Stimulated activated CD8-positive, alpha-beta memory T cell treated with anti-CD3 and anti-CD28 coated beads, Interleukin-2, amount 100 ng/mL, for 1 hour (primary cell): ENCODE measurements around the gene IP6K2.

ENCODE experiments used
- DNase-seq, 2 donors: peaks; one replicate each; pipeline ENCODE4 v3.0.0-alpha.2; 2020; ENCODE audit warnings: low read depth in 2 of 2

IP6K2 gene

DNA sequence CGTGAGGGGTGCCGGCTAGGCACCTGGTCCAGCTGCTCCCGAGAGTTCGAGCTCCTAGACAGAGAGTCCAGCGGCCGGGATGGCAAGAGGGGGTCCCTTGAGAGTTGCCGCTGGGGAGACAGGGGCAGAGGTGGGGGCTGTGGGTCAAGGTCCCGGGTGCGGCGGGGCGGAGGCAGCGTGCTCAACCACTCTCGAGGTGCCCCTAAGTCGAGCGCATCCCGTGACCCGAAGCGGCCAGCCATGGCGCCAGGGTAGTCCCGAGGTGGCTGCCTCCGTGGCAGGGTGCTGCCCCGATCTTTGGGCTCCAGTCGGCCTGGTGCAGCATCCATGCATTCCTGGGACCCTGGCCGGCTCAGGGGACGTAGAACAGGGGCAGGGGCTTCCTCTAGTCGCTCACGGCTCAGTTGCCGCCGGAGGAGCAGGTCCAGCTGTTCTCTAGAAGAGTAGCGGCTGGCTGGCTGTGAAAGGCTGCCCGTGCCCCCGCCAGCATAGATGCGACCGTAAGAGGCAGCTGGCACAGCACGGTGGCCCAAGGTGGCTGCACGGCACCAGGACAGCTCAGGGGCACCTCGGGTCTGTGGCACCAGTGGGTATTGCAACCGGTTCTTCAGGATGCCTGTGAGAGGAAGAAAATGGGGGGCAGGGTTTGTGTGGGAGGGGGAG, 76.9 kb downstream of the IP6K2 start:
- DNase-seq: no peak
